Astrocyte of the cerebellum (primary cell): ENCODE data around the gene GDF2.

Experiments
- DNase-seq: peaks from one replicate; pipeline ENCODE4 v3.0.0-alpha.2; 2011; ENCODE audit warnings: low read depth
- H3K4me3 ChIP-seq: 2 replicates; pipeline ENCODE4 v1.5.1; 2011; ENCODE audit warnings: mild to moderate bottlenecking, low read depth, low read length, moderate library complexity
- in situ Hi-C: cut with HindIII; loops from 2 replicates; pipeline ENCODE4 v1.10.0; 2017; ENCODE audit warnings: low sequenced_read_pairs
- TF ChIP-seq, protein P1 (sequence below): IDR thresholded peaks from 2 replicates; pipeline ENCODE4 v1.5.1; 2012; ENCODE audit warnings: low read length, low read depth, moderate library complexity, mild to moderate bottlenecking; ENCODE audit errors: missing control alignments

Gene GDF2

DNA sequence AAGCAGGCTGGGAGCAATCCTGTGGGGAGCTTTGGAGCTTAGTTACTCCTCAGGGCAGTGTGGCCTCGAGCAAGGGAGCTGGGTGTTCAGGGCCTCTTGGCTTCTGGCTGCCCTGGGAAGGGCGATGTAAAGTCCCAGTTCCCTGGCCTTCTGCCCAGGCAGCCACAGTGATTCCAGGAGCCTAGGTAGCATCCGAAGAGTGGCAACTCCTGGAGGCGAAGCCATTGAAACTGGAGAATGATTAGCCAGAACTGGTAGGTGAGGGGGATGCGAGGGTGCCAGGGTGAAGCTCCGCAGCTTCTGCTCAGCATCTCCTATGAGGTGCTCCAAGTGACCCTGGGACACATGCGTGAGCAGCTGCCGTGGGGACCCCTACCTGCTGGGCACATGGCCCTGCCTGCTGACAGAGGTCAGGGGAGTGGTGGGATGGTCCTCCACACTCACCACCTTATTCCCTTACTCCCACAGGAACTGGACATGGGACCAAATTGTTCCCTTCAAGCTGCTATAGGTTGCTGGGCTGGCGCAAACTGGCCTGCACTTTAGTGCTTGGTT, 7.8 kb upstream of the GDF2 start:
- H3K4me3 ChIP-seq, result no peak overlapping the region
- TF ChIP-seq, protein P1, sequence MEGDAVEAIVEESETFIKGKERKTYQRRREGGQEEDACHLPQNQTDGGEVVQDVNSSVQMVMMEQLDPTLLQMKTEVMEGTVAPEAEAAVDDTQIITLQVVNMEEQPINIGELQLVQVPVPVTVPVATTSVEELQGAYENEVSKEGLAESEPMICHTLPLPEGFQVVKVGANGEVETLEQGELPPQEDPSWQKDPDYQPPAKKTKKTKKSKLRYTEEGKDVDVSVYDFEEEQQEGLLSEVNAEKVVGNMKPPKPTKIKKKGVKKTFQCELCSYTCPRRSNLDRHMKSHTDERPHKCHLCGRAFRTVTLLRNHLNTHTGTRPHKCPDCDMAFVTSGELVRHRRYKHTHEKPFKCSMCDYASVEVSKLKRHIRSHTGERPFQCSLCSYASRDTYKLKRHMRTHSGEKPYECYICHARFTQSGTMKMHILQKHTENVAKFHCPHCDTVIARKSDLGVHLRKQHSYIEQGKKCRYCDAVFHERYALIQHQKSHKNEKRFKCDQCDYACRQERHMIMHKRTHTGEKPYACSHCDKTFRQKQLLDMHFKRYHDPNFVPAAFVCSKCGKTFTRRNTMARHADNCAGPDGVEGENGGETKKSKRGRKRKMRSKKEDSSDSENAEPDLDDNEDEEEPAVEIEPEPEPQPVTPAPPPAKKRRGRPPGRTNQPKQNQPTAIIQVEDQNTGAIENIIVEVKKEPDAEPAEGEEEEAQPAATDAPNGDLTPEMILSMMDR, result no peak
- in situ Hi-C loops, result no loop called here
- no peak for DNase-seq

DNA sequence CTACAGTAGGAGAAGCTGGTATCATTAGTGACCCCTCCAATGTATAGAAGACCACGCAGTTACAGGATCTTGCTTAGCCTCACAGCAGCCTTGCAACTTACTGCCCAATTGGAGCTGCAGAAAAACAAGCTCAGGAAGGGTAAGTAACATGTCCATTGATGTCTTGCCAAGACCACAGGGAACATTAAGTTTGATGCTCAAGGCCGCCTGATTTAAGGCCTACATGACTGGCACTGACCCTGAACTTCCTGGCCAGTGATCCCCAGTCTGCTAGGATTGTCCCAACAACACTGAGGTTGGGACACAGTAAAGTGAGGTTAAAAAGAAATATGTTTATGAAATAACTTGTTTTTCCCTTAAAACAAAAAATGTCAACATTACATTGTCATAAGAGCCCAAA, 6.8 kb upstream of the GDF2 start:
- TF ChIP-seq, protein P1, result no peak
- H3K4me3 ChIP-seq, result no peak overlapping the region
- in situ Hi-C loops, result no loop called here
- no peak for DNase-seq

DNA sequence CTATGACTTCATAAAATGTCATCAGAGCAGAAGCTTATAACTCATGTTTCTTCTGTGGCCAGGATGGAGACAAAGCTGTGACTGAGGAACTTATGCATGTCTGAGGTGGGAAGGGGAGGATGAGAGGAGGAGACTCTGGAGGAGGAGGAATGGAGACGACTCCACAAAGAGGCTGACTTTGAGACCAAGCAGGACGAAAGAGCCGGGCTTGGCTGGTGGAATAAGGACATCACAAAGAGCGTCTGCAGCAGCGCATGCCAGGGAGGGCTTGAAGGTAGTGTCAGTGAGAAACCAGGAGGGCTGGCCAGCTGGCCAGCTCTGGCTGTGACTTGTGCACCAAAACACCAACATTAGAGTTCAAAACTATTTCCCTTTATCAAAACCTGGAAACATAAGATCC, 6.1 kb upstream of the GDF2 start:
- TF ChIP-seq, protein P1, result no peak
- no peak overlapping the region for H3K4me3 ChIP-seq
- in situ Hi-C loops, result no loop called here
- no peak for DNase-seq

GRCh38 chr10:47317251-47317650, 5.0 kb upstream of the GDF2 start:
- no peak for DNase-seq
- no peak overlapping the region for H3K4me3 ChIP-seq
- TF ChIP-seq, protein P1, result no peak
- in situ Hi-C loops, result no loop called here

DNA sequence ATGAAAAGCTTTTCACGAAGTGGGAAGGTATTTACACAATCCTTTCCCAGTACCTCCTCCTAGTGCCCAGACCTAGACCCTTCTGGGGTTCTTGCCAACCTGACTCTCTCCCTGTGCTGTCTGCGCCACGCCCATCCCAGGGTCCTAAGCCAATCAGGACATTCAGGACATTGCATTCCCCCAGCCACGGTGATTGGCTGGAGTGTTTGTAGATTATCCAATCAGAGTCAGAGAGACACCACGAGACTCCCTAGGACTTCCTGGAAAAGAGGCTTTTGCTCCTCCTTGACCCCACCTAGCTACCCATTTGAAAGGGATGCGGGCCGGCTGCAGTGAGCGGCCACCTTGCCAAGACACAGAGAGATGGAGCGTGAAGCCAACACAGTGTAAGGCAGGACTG, 3.5 kb upstream of the GDF2 start:
- DNase-seq, result no peak
- no peak overlapping the region for H3K4me3 ChIP-seq
- TF ChIP-seq, protein P1, result no peak
- in situ Hi-C loops, result no loop called here

DNA sequence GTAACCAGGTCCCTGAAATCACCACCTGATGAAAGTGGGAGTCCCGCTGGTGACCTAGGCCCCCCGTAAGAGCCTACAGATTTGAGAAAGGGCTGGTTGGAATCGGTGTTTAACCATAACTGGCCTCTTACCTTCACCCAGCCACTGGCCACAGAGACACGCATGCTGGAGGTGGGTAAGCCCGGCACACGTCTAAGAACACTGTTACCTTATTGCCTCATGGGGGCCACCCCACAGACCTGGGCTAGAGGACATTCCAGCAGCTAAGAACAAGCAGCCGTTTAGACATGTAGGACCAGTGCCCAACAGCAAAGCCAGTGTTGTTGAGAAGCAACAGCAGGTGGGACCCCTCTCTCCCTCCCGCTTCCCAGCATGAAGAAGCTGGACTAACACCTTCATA, 2.5 kb upstream of the GDF2 start:
- TF ChIP-seq, protein P1, result no peak
- in situ Hi-C loops, result no loop called here
- DNase-seq, result no peak
- H3K4me3 ChIP-seq, result no peak overlapping the region

GRCh38 chr10:47320812-47321211, 1.4 kb upstream of the GDF2 start:
- no peak for DNase-seq
- in situ Hi-C loops, result no loop called here
- TF ChIP-seq, protein P1, result no peak
- H3K4me3 ChIP-seq, result no peak overlapping the region
